RPMI8226 (cell line): ENCODE results near the gene ARHGAP40.
A peak's percentile ranks its signal among the peaks of the same experiment; 100 is the strongest.
"Not testable (repeated sequence)": the region's sequence is repeated elsewhere in the genome, so short reads cannot be mapped to it uniquely, and the experiment has no call there.

Source experiments
- DNase-seq: peaks from one replicate; pipeline ENCODE4 v3.0.0-alpha.2; 2015

ARHGAP40 gene

GRCh38 chr20:38589351-38589750, 12.3 kb upstream of the ARHGAP40 start:
- DNase-seq: no peak

- DNase-seq: no peak
Measured at GRCh38 chr20:38589967-38590675, 11.5 kb upstream of the ARHGAP40 start.

GRCh38 chr20:38590676-38591473, 10.7 kb upstream of the ARHGAP40 start:
- DNase-seq: no peak

GRCh38 chr20:38591474-38592410, 9.9 kb upstream of the ARHGAP40 start:
- DNase-seq: no peak

- DNase-seq: not testable (repeated sequence)
Measured at GRCh38 chr20:38592411-38592790, 9.2 kb upstream of the ARHGAP40 start.

GRCh38 chr20:38594281-38594680, 7.3 kb upstream of the ARHGAP40 start:
- not testable (repeated sequence) for DNase-seq

GRCh38 chr20:38595886-38596285, 5.7 kb upstream of the ARHGAP40 start:
- not testable (repeated sequence) for DNase-seq

- peak; percentile 37 for DNase-seq
Measured at GRCh38 chr20:38599410-38599882, 2.2 kb upstream of the ARHGAP40 start.

GRCh38 chr20:38600057-38600456, 1.6 kb upstream of the ARHGAP40 start:
- no peak for DNase-seq

GRCh38 chr20:38602185-38602581, 574 bp downstream of the ARHGAP40 start:
- no peak for DNase-seq

- DNase-seq: no peak
Measured at GRCh38 chr20:38603286-38603685, 1.7 kb downstream of the ARHGAP40 start.

- no peak for DNase-seq
Measured at GRCh38 chr20:38604873-38605303, 3.3 kb downstream of the ARHGAP40 start.

GRCh38 chr20:38607351-38607750, 5.7 kb downstream of the ARHGAP40 start:
- DNase-seq: no peak

- no peak for DNase-seq
Measured at GRCh38 chr20:38608188-38608587, 6.6 kb downstream of the ARHGAP40 start.

- DNase-seq: no peak
Measured at GRCh38 chr20:38609815-38610214, 8.2 kb downstream of the ARHGAP40 start.

- DNase-seq: no peak
Measured at GRCh38 chr20:38610521-38610920, 8.9 kb downstream of the ARHGAP40 start.

- no peak for DNase-seq
Measured at GRCh38 chr20:38612751-38613515, 11.3 kb downstream of the ARHGAP40 start.

- no peak for DNase-seq
Measured at GRCh38 chr20:38615283-38615682, 13.7 kb downstream of the ARHGAP40 start.

GRCh38 chr20:38616457-38616856, 14.8 kb downstream of the ARHGAP40 start:
- no peak for DNase-seq

- DNase-seq: no peak
Measured at GRCh38 chr20:38617011-38617829, 15.6 kb downstream of the ARHGAP40 start.

- no peak for DNase-seq
Measured at GRCh38 chr20:38617830-38618196, 16.2 kb downstream of the ARHGAP40 start.
